GM19395 (cell line): ENCODE measurements around the gene PCBD2.
"Not testable (repeated sequence)": the region's sequence is repeated elsewhere in the genome, so short reads cannot be mapped to it uniquely, and the experiment has no call there.

Experiments used
- ATAC-seq: cut with Tn5 transposase; IDR thresholded peaks from one replicate; pipeline ENCODE4 v1.9.1; 2021; ENCODE audit warnings: mild to moderate bottlenecking, moderate library complexity; ENCODE audit not compliant: unreplicated experiment

The PCBD2 gene

GRCh38 chr5:134905246-134905996, 490 bp downstream of the PCBD2 start:
- peak; percentile 38 for ATAC-seq

GRCh38 chr5:134906811-134907210, 1.9 kb downstream of the PCBD2 start:
- no peak for ATAC-seq

GRCh38 chr5:134910752-134911151, 5.8 kb downstream of the PCBD2 start:
- not testable (repeated sequence) for ATAC-seq

- ATAC-seq, result no peak
These were observed 6.6 kb downstream of the PCBD2 start for GRCh38 chr5:134911285-134912206.

GRCh38 chr5:134913254-134913653, 8.3 kb downstream of the PCBD2 start:
- no peak for ATAC-seq

- ATAC-seq, result no peak
These were observed 8.9 kb downstream of the PCBD2 start for GRCh38 chr5:134913795-134914194.

GRCh38 chr5:134917070-134917815, 12.3 kb downstream of the PCBD2 start:
- ATAC-seq, result no peak

- ATAC-seq, result no peak
These were observed 13.9 kb downstream of the PCBD2 start for GRCh38 chr5:134918861-134919260.

- no peak for ATAC-seq
These were observed 16.1 kb downstream of the PCBD2 start for GRCh38 chr5:134920848-134921575.

GRCh38 chr5:134932508-134932907, 27.6 kb downstream of the PCBD2 start:
- ATAC-seq, result no peak

GRCh38 chr5:134934202-134934601, 29.3 kb downstream of the PCBD2 start:
- no peak for ATAC-seq

GRCh38 chr5:134935711-134936602, 31.0 kb downstream of the PCBD2 start:
- no peak for ATAC-seq

GRCh38 chr5:134937526-134937925, 32.6 kb downstream of the PCBD2 start:
- ATAC-seq, result no peak

- no peak for ATAC-seq
These were observed 33.1 kb downstream of the PCBD2 start for GRCh38 chr5:134938030-134938429.

GRCh38 chr5:134939500-134939899, 34.6 kb downstream of the PCBD2 start:
- no peak for ATAC-seq

GRCh38 chr5:134943547-134943946, 38.6 kb downstream of the PCBD2 start:
- no peak for ATAC-seq

- no peak for ATAC-seq
These were observed 39.7 kb downstream of the PCBD2 start for GRCh38 chr5:134944630-134945029.

- no peak for ATAC-seq
These were observed 40.1 kb downstream of the PCBD2 start for GRCh38 chr5:134945041-134945440.

- no peak for ATAC-seq
These were observed 44.0 kb downstream of the PCBD2 start for GRCh38 chr5:134948911-134949310.

GRCh38 chr5:134949316-134949715, 44.4 kb downstream of the PCBD2 start:
- no peak for ATAC-seq
